ENCODE results near the gene MVB12B. TPM values are rescaled to one million over a fixed set of nuclear protein-coding genes. Genes with fewer than 3 reads are reported as not detected.

MVB12B gene
- total RNA-seq, 1 donor from 2014 or later = 12.8 TPM

DNA sequence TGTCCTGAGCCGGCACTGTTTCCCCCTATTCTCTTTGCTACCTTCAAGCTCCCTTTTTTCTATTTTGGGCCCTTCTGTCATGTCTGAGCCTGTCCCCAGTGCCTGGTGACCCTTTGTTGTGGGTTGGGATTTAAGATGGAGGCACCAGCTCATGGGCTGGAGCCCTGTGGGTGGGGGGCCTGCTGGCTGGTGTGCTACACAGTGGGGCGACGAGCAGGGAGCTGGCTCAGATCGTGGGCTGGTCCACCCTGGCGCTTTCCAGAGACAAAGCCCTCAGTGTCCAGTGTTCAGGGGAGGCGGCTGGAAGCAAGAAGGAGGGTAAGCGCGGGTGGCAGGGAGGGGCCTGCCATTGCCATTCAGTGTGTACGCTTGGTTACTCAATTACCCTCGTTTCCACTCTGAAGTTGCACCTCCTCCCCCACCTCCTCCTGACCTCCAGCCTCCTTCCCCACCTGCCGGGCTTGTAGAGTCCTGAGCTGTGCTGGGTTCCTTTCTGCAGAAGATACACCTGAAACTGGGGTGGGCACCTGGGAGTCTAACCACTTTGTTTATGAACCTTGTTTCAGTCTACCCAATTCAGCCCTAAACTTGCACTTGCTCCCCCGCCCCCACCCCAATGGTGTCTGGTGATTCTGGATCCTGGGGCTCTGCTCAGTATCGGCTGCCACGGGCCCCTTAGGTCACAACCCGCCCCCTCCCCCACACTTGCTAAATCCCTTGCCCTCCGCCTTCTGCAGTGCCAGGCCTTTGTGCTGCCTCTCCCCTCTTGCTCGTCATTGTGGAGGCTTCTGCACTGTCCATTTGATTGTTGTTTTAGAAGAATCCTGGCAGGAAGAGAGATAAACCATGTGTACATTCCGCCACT lies 49.9 kb downstream of the MVB12B start:
- Histone ChIP-seq H3K79me2 (ENCODE audit: insufficient read depth, low read length) (no peaks in the 10 kb centered on the region), H3K4me2 (ENCODE audit: low read length) (peak overlapping the region; percentile 74), H3K9me3 (ENCODE audit: insufficient read depth, low read depth, low read length) (no peaks in the 10 kb centered on the region), H3K36me3 (ENCODE audit: insufficient read depth, low read length) (no peaks in the 10 kb centered on the region), H3K27ac (ENCODE audit: low read depth, low read length) (no peak overlapping the region), H3K4me3 (ENCODE audit: insufficient read depth, low read depth, low read length) (no peak overlapping the region), H4K20me1 (ENCODE audit: insufficient read depth, low read length) (no peaks in the 10 kb centered on the region), H3K9ac (ENCODE audit: low read length) (peak overlapping the region; percentile 28), H3K27me3 (ENCODE audit: insufficient read depth, low read length) (no peaks in the 10 kb centered on the region), H3K4me1 (ENCODE audit: insufficient read depth, low read length) (peaks cover 50% of the 10 kb centered on the region), H2AFZ (ENCODE audit: low read depth, low read length) (no peak overlapping the region)
- DNase-seq (ENCODE audit: low read depth) (no peak), FAIRE-seq (no peak)
- peaks cover 62% of the 10 kb centered on the region for H3K4me1 Mint-ChIP-seq (ENCODE audit: low read depth, unreplicated experiment)
- H3K27ac Mint-ChIP-seq (ENCODE audit: unreplicated experiment) = peak overlapping the region; percentile 87
- H3K4me3 Mint-ChIP-seq (ENCODE audit: unreplicated experiment) = no peak overlapping the region
- TF ChIP-seq EZH2 (IDR thresholded peaks at IDR 0.05; ENCODE audit: insufficient read depth, low read length) = no peak
- H3K27me3 Mint-ChIP-seq (ENCODE audit: low read depth, unreplicated experiment) = no peaks in the 10 kb centered on the region
- peaks cover 7% of the 10 kb centered on the region for H3K36me3 Mint-ChIP-seq (ENCODE audit: low read depth, unreplicated experiment)
- peaks cover 2% of the 10 kb centered on the region for H3K9me3 Mint-ChIP-seq (ENCODE audit: unreplicated experiment)

DNA sequence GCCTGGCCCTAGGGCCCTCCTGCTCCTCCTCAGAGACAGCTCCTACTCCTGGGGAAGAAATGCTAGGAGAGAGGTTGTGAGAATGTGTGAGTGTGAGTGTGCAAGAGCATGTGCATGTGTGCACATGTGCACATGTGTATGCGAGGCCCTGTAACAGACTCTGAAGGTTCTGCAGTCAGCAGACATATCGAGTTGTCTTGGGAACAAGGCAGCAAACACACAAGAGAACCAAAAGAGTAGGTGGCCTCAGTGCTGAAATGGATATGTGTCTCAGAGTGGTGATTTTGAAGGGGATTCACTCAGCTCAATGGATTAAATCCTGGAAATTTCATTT lies 50.5 kb downstream of the MVB12B start:
- Histone ChIP-seq H3K36me3 (ENCODE audit: insufficient read depth, low read length) (no peaks in the 10 kb centered on the region), H3K27me3 (ENCODE audit: insufficient read depth, low read length) (no peaks in the 10 kb centered on the region), H4K20me1 (ENCODE audit: insufficient read depth, low read length) (no peaks in the 10 kb centered on the region), H3K4me1 (ENCODE audit: insufficient read depth, low read length) (peaks cover 50% of the 10 kb centered on the region), H3K27ac (ENCODE audit: low read depth, low read length) (no peak overlapping the region), H3K4me2 (ENCODE audit: low read length) (no peak overlapping the region), H3K4me3 (ENCODE audit: insufficient read depth, low read depth, low read length) (no peak overlapping the region), H2AFZ (ENCODE audit: low read depth, low read length) (no peak overlapping the region), H3K79me2 (ENCODE audit: insufficient read depth, low read length) (no peaks in the 10 kb centered on the region), H3K9ac (ENCODE audit: low read length) (no peak overlapping the region), H3K9me3 (ENCODE audit: insufficient read depth, low read depth, low read length) (no peaks in the 10 kb centered on the region)
- H3K27me3 Mint-ChIP-seq (ENCODE audit: low read depth, unreplicated experiment) = no peaks in the 10 kb centered on the region
- H3K9me3 Mint-ChIP-seq (ENCODE audit: unreplicated experiment) = peaks cover 2% of the 10 kb centered on the region
- H3K4me3 Mint-ChIP-seq (ENCODE audit: unreplicated experiment) = no peak overlapping the region
- peaks cover 7% of the 10 kb centered on the region for H3K36me3 Mint-ChIP-seq (ENCODE audit: low read depth, unreplicated experiment)
- H3K4me1 Mint-ChIP-seq (ENCODE audit: low read depth, unreplicated experiment) = peaks cover 58% of the 10 kb centered on the region
- TF ChIP-seq EZH2 (IDR thresholded peaks at IDR 0.05; ENCODE audit: insufficient read depth, low read length) = no peak
- TF ChIP-seq, protein P1, sequence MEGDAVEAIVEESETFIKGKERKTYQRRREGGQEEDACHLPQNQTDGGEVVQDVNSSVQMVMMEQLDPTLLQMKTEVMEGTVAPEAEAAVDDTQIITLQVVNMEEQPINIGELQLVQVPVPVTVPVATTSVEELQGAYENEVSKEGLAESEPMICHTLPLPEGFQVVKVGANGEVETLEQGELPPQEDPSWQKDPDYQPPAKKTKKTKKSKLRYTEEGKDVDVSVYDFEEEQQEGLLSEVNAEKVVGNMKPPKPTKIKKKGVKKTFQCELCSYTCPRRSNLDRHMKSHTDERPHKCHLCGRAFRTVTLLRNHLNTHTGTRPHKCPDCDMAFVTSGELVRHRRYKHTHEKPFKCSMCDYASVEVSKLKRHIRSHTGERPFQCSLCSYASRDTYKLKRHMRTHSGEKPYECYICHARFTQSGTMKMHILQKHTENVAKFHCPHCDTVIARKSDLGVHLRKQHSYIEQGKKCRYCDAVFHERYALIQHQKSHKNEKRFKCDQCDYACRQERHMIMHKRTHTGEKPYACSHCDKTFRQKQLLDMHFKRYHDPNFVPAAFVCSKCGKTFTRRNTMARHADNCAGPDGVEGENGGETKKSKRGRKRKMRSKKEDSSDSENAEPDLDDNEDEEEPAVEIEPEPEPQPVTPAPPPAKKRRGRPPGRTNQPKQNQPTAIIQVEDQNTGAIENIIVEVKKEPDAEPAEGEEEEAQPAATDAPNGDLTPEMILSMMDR (IDR thresholded peaks at IDR 0.05; ENCODE audit: insufficient read depth, low read depth, low read length) = no peak
- H3K27ac Mint-ChIP-seq (ENCODE audit: unreplicated experiment) = peak overlapping the region; percentile 87
- FAIRE-seq (no peak), DNase-seq (ENCODE audit: low read depth) (no peak)

DNA sequence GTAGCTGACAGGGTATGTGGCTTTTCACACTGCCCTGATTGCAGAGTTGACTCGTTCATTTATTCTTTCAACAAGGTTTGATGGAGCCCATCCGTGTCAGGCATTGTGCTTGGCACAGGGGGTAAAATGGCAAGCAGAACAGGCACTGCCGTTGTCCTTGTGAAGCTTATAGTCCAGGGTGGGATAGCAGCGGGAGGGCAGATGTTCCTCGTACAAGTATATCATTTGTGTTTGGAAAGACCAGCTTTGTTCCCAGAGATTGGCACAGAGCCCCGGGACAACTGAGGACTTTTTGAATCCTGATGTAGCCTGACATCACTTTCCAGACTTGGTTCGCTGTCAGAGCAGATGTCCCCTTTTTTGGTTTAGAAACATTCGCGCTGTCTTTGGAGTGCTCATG lies 50.9 kb downstream of the MVB12B start:
- Histone ChIP-seq H3K9ac (ENCODE audit: low read length) (no peak overlapping the region), H3K4me2 (ENCODE audit: low read length) (no peak overlapping the region), H3K79me2 (ENCODE audit: insufficient read depth, low read length) (no peaks in the 10 kb centered on the region), H3K4me3 (ENCODE audit: insufficient read depth, low read depth, low read length) (no peak overlapping the region), H4K20me1 (ENCODE audit: insufficient read depth, low read length) (no peaks in the 10 kb centered on the region), H2AFZ (ENCODE audit: low read depth, low read length) (no peak overlapping the region), H3K27ac (ENCODE audit: low read depth, low read length) (no peak overlapping the region), H3K4me1 (ENCODE audit: insufficient read depth, low read length) (peaks cover 46% of the 10 kb centered on the region), H3K36me3 (ENCODE audit: insufficient read depth, low read length) (no peaks in the 10 kb centered on the region), H3K9me3 (ENCODE audit: insufficient read depth, low read depth, low read length) (no peaks in the 10 kb centered on the region), H3K27me3 (ENCODE audit: insufficient read depth, low read length) (no peaks in the 10 kb centered on the region)
- no peak for FAIRE-seq
- Mint-ChIP-seq H3K9me3 (ENCODE audit: unreplicated experiment) (peaks cover 2% of the 10 kb centered on the region), H3K27ac (ENCODE audit: unreplicated experiment) (no peak overlapping the region), H3K4me1 (ENCODE audit: low read depth, unreplicated experiment) (peaks cover 54% of the 10 kb centered on the region), H3K4me3 (ENCODE audit: unreplicated experiment) (no peak overlapping the region), H3K27me3 (ENCODE audit: low read depth, unreplicated experiment) (no peaks in the 10 kb centered on the region), H3K36me3 (ENCODE audit: low read depth, unreplicated experiment) (peaks cover 7% of the 10 kb centered on the region)
- TF ChIP-seq EZH2 (IDR thresholded peaks at IDR 0.05; ENCODE audit: insufficient read depth, low read length) = no peak
- TF ChIP-seq, protein P1 (IDR thresholded peaks at IDR 0.05; ENCODE audit: insufficient read depth, low read depth, low read length) = no peak
- no peak for DNase-seq (ENCODE audit: low read depth)

Measured in astrocyte (in vitro differentiated cells and primary cell).